ENCODE results near the gene DIAPH1. TPM values are rescaled to one million over a fixed set of nuclear protein-coding genes. Genes with fewer than 3 reads are reported as not detected.

DIAPH1 gene
- 66.9 and 83.6 TPM in 2 replicates for total RNA-seq

GRCh38 chr5:141618804-141619554 is at the start of gene DIAPH1:
DIAPH1 (minus strand) TSS chr5:141619000; CDS start chr5:141618914, 86 bp downstream.

GRCh38 chr5:141650851-141651727 is 32.3 kb upstream of the DIAPH1 start, which contains the start of gene FCHSD1:
FCHSD1 (minus strand) TSS chr5:141651418; CDS start chr5:141651368, 50 bp downstream.

GRCh38 chr5:141636413-141637122 is 17.8 kb upstream of the DIAPH1 start, which contains the start of the genes HDAC3 and RELL2:
HDAC3 (minus strand) TSS chr5:141636849; CDS start chr5:141636790, 59 bp downstream.
RELL2 (plus strand) TSS chr5:141636997; CDS start chr5:141638226, 1,229 bp downstream.

GRCh38 chr5:141488591-141489561 is 129.9 kb downstream of the DIAPH1 start, which contains the start of gene PCDHGC5:
PCDHGC5 (plus strand) TSS chr5:141489081; CDS start chr5:141489241, 160 bp downstream.

GRCh38 chr5:141484641-141485311 is 134.0 kb downstream of the DIAPH1 start, which contains the start of gene PCDHGC4:
PCDHGC4 (plus strand) TSS chr5:141485030; CDS start chr5:141485174, 144 bp downstream.

GRCh38 chr5:141475625-141476131 is 143.1 kb downstream of the DIAPH1 start, which contains the start of gene PCDHGC3:
PCDHGC3 (plus strand) TSS chr5:141475966; CDS start chr5:141476117, 151 bp downstream.

Other genes starting within 250 kb of the DIAPH1 start
- 0.24 and 0.43 TPM in 2 replicates for gene PCDHGB3, start 248.8 kb downstream of the DIAPH1 start, total RNA-seq
- gene PCDHGA6, start 245.1 kb downstream of the DIAPH1 start, total RNA-seq, result under 0.01 and 0.24 TPM in 2 replicates
- gene PCDHGA7, start 236.3 kb downstream of the DIAPH1 start, total RNA-seq, result 0.21 and 0.24 TPM in 2 replicates
- 0.64 and 5.3 TPM in 2 replicates for gene PCDHGB4, start 231.3 kb downstream of the DIAPH1 start, total RNA-seq
- 0.21 and 0.48 TPM in 2 replicates for gene PCDHGA8, start 226.4 kb downstream of the DIAPH1 start, total RNA-seq
- gene PCDHGB5, start 221.1 kb downstream of the DIAPH1 start, total RNA-seq, result 2.6 and 4.6 TPM in 2 replicates
- gene PCDHGA9, start 216.2 kb downstream of the DIAPH1 start, total RNA-seq, result 0.72 and 0.85 TPM in 2 replicates
- gene PCDHGB6, start 211.0 kb downstream of the DIAPH1 start, total RNA-seq, result 0.48 and 0.64 TPM in 2 replicates
- 2.2 and 4.3 TPM in 2 replicates for gene PCDHGA10, start 206.0 kb downstream of the DIAPH1 start, total RNA-seq
- 1.1 and 3.4 TPM in 2 replicates for gene PCDHGB7, start 201.3 kb downstream of the DIAPH1 start, total RNA-seq
- gene PCDHGA11, start 197.9 kb downstream of the DIAPH1 start, total RNA-seq, result 2.2 and 2.6 TPM in 2 replicates
- gene PCDHGA12, start 188.5 kb downstream of the DIAPH1 start, total RNA-seq, result 1.7 and 3.9 TPM in 2 replicates
- gene PCDHGC3, start 143.0 kb downstream of the DIAPH1 start, total RNA-seq, result 20.0 and 20.2 TPM in 2 replicates
- under 0.01 and 0.48 TPM in 2 replicates for gene PCDHGC4, start 134.0 kb downstream of the DIAPH1 start, total RNA-seq
- 0.21 and 1.2 TPM in 2 replicates for gene PCDHGC5, start 129.9 kb downstream of the DIAPH1 start, total RNA-seq
- gene HDAC3, start 17.8 kb upstream of the DIAPH1 start, total RNA-seq, result 60.5 and 63.4 TPM in 2 replicates
- 4.3 and 12.3 TPM in 2 replicates for gene RELL2, start 18.0 kb upstream of the DIAPH1 start, total RNA-seq
- gene FCHSD1, start 32.4 kb upstream of the DIAPH1 start, total RNA-seq, result 10.0 and 24.8 TPM in 2 replicates
- 3.6 and 6.2 TPM in 2 replicates for gene ARAP3, start 63.2 kb upstream of the DIAPH1 start, total RNA-seq